Stimulated activated naive CD8-positive, alpha-beta T cell treated with anti-CD3 and anti-CD28 coated beads, Interleukin-15, amount 100 ng/mL, for 72 hours (primary cell): ENCODE data around the gene RXYLT1.
A peak's percentile ranks its signal among the peaks of the same experiment; 100 is the strongest.

Experiments used
- ATAC-seq: fragments of 150-1000 bp; cut with Tn5 transposase; 2 replicates; pipeline ENCODE4 v1.10.0; 2021; ENCODE audit warnings: mild to moderate bottlenecking, moderate library complexity
- DNase-seq, 2 donors: peaks; one replicate each; pipeline ENCODE4 v3.0.0; 2021 to 2022
- H3K27ac Mint-ChIP-seq, 2 donors: one replicate each; pipeline ENCODE4 v1.8.0; 2022; ENCODE audit warnings: mild to moderate bottlenecking in 2 of 2, mixed read lengths in 2 of 2, moderate library complexity in 2 of 2
- H3K27me3 Mint-ChIP-seq: one replicate; pipeline ENCODE4 v1.8.0; 2022; ENCODE audit warnings: mixed read lengths
- H3K4me1 Mint-ChIP-seq: one replicate; pipeline ENCODE4 v1.8.0; 2022; ENCODE audit warnings: mild to moderate bottlenecking, mixed read lengths
- H3K4me3 Mint-ChIP-seq, 2 donors: one replicate each; pipeline ENCODE4 v1.8.0; 2022; ENCODE audit warnings: mild to moderate bottlenecking in 2 of 2, mixed read lengths in 2 of 2, moderate library complexity in 1 of 2
- H3K9me3 Mint-ChIP-seq, 2 donors: one replicate each; pipeline ENCODE4 v1.8.0; 2022; ENCODE audit warnings: mixed read lengths in 2 of 2

The RXYLT1 gene

DNA sequence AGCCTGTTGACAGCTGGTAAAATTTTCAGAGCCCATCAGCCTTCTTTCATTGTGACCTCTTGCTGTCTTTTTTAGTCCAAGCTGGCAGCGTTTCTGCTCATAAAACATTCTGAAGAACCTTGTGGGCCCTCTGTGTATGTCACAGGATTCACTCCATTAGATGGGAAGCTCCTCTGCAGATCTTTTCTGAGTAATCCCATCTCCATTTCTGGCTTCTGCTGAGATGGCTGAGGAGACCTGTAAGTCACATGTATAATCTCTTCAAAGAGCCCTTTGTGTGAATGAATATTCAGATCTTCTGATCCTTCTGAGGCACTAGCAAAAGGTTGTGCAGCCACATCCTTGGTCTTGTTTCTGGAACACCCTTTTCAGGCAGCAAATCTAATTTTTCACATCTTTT is 2.8 kb downstream of the RXYLT1 start:
- no peak for DNase-seq
- ATAC-seq: no peak
- no peaks in the 10 kb centered on the region for H3K27me3 Mint-ChIP-seq
- no peak overlapping the region for H3K27ac Mint-ChIP-seq
- peaks cover 28% of the 10 kb centered on the region for H3K4me1 Mint-ChIP-seq
- H3K9me3 Mint-ChIP-seq: no peaks in the 10 kb centered on the region
- H3K4me3 Mint-ChIP-seq: no peak overlapping the region

DNA sequence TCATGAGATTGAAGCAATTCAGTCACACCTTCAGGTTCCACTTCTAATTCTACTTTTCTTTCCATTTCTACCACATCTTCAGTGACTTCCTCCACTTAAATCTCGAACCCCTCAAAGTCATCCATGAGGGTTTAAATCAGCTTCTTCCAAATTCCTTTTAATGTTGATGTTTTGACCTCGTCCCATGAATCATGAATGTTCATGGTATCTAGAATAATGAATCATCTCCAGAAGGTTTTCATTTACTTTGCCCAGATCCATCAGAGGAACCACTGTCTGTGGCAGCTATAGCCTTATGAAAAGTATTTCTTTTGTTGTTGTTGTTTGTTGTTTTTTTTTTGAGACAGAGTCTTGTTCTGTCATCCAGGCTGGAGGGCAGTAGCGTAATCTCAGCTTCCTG is 7.6 kb downstream of the RXYLT1 start:
- DNase-seq (no peak), ATAC-seq (no peak)
- no peaks in the 10 kb centered on the region for H3K27me3 Mint-ChIP-seq

DNA sequence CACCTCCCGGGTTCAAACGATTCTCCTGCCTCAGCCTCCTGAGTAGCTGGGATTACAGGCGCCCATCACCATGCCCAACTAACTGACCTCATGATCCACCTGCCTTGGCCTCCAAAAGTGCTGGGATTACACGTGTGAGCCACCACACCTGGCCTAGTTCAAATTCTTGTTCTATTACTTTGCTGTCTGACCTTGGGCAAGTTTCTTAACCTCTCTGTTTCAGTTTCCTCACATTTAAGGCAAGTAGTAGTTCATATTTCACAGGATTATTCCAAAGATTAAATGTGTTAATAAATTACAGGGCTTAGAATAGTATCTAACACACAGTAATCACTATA is 10.9 kb downstream of the RXYLT1 start:
- no peak for DNase-seq
- Mint-ChIP-seq H3K4me1 (peaks cover 5% of the 10 kb centered on the region), H3K27ac (no peak overlapping the region), H3K4me3 (no peak overlapping the region), H3K9me3 (no peaks in the 10 kb centered on the region), H3K27me3 (no peaks in the 10 kb centered on the region)
- ATAC-seq: no peak

More for the DNA sequence above, 7.6 kb downstream of the RXYLT1 start:
- H3K4me1 Mint-ChIP-seq: peaks cover 5% of the 10 kb centered on the region
- no peaks in the 10 kb centered on the region for H3K9me3 Mint-ChIP-seq
- no peak overlapping the region for H3K27ac Mint-ChIP-seq
- no peak overlapping the region for H3K4me3 Mint-ChIP-seq

DNA sequence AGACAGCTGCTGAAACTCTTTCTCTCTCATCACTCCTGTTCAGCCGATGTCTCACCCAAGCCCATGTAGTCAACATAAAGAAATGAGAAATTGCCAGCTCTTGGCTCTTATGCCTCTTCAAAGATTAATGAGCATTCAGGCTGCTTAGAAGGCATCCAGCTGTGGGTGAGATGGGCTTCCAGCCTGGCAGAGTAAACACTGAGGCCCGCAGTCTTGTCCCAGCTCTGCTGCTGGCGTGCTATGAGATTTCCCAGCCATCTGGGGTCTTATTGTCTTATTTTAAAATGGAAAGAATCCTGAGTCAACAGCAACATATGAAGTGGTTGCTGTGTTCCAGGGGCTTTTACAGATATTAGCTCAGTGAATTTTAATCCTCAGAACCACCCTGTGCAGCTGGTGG is 12.6 kb downstream of the RXYLT1 start:
- Mint-ChIP-seq H3K4me3 (no peak overlapping the region), H3K27ac (peak overlapping the region in 1 of 2 donors; percentile 69), H3K4me1 (peaks cover 5% of the 10 kb centered on the region), H3K27me3 (no peaks in the 10 kb centered on the region), H3K9me3 (no peaks in the 10 kb centered on the region)
- DNase-seq (no peak), ATAC-seq (no peak)

DNA sequence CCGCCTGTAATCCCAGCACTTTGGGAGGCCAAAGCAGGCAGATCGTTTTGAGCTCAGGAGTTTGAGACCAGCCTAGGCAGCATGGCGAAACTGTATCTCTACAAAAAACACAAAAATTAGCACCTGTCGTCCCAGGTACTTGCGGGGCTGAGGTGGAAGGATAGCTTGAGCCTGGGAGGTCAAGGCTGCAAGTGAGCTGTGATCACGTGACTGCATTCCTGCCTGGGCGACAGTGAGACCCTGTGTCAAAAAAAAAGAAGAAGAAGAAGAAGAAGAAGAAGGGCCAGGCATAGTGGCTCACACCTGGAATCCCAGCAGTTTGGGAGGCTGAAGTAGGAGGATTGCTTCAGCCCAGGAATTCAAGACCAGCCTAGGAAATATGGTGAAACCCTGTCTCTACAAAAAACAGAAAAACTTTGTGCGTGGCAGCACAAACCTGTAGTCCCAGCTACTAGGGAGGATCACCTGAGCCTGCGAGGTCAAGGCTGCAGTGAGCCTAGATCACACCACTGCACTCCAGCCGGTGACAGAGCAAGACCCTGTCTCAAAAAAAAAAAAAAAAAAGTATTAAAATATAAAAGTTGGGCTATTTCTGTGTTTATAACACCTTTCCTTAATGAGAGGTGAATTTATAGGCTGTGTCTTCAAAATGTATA is 15.5 kb downstream of the RXYLT1 start:
- Mint-ChIP-seq H3K27ac (no peak overlapping the region), H3K4me3 (no peak overlapping the region)
- ATAC-seq: no peak

DNA sequence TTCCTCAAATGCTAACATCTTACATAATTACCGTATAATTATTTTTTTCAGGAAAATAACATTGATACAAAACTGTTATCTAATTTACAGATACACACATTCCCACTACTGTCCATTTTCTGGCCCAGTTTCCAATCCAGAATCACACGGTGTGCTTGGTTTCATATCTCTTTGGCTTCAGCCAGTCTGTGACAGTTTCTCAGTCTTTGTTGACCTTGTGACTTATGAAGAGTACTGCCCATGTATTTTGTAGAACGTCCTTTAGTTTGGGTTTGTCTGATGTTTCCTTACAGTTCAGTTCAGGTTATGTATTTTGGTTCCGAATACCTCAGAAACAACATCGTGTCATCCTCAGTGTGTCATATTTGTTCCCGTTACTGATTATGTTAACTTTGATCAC is 16.2 kb downstream of the RXYLT1 start:
- no peaks in the 10 kb centered on the region for H3K27me3 Mint-ChIP-seq
- DNase-seq (no peak), ATAC-seq (no peak)
- no peaks in the 10 kb centered on the region for H3K9me3 Mint-ChIP-seq
- H3K4me3 Mint-ChIP-seq: no peak overlapping the region
- H3K4me1 Mint-ChIP-seq: no peaks in the 10 kb centered on the region
- H3K27ac Mint-ChIP-seq: no peak overlapping the region

More for the DNA sequence above, 15.5 kb downstream of the RXYLT1 start:
- H3K4me1 Mint-ChIP-seq: no peaks in the 10 kb centered on the region
- H3K9me3 Mint-ChIP-seq: no peaks in the 10 kb centered on the region
- no peaks in the 10 kb centered on the region for H3K27me3 Mint-ChIP-seq
- no peak for DNase-seq

DNA sequence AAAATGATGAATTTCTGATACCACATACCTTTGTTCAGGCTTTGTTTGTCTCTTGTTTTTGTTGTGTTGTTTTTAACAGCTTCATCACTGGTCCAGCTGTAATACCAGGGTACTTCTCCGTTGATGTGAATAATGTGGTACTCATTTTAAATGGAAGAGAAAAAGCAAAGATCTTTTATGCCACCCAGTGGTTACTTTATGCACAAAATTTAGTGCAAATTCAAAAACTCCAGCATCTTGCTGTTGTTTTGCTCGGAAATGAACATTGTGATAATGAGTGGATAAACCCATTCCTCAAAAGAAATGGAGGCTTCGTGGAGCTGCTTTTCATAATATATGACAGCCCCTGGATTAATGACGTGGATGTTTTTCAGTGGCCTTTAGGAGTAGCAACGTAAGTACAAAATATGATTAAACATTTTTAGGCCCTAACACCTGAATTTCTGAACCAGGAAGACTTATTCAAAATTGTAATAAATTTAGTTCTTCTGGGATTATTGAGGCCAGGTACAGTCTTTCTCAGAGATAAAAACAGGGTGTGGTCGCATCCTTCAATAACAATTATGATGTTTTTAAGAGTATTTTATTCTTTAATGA is 22.4 kb downstream of the RXYLT1 start:
- H3K27me3 Mint-ChIP-seq: no peaks in the 10 kb centered on the region
- H3K9me3 Mint-ChIP-seq: no peaks in the 10 kb centered on the region
- DNase-seq (no peak), ATAC-seq (no peak)
- H3K27ac Mint-ChIP-seq: no peak overlapping the region
- no peak overlapping the region for H3K4me3 Mint-ChIP-seq
- no peaks in the 10 kb centered on the region for H3K4me1 Mint-ChIP-seq

DNA sequence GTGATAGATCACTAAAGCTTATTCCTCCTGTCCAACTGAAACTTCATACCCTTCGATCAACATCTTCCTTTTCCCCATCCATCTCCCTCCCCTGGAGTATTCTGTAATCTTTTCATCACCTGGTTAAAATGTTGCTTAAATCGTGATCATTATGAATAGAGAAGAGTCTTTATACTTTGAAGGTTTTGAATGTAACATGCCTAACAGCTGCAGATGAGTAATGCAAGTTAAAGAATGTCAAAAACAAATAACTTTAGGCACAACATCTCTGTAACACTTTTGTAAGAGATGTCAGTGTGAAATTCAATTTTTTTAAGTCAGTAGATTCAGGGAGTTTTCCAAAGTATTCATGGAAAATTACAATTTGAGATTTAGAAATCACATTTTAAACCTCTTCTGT is 25.0 kb downstream of the RXYLT1 start:
- Mint-ChIP-seq H3K27me3 (no peaks in the 10 kb centered on the region), H3K9me3 (no peaks in the 10 kb centered on the region), H3K4me3 (no peak overlapping the region), H3K4me1 (peaks cover 6% of the 10 kb centered on the region), H3K27ac (no peak overlapping the region)
- no peak for DNase-seq
- ATAC-seq: no peak

DNA sequence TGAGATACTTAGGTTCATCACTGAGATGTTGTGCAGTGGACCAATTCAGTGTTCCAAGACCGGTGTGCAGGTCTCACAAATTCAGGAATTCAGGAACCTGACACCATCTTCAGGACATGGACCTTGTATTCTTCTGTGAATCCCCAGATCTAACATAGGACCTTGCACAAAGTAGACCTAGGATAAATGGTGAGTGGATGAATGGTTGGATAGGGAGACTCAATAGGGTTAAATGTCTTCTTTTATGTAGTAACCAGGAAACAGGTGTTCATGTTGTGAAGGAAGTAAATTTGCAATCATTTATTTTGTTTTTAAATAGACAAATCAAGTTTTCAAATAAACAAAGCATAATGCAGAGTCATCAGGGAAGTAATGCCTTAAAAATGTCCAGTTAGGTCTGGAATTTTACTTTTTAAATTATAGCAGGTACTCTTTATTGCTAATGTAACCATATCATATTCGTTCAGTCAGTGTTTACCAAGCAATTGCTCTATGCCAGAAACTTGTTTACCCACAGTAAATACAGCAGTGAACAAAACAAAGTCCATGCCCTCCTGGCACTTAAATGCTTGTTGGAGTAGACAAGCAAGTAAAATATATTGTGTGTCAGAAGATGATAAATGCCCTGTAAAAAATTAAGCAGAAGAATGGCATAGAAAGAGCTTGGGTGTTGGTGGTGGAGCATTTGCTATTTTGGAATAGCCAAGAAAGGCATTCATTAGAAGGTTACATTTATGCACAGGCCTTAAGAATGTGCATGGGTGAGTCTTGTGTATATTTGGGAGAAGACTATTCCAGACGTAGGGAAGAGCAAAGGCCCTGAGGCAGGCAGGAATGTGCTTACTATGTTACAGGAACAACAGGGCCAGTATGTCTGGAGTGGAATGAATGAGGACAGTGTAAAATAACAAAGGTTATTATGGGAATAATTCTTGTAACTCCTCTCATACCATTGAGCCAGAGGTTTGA is 26.3 kb downstream of the RXYLT1 start:
- no peak for DNase-seq
- H3K9me3 Mint-ChIP-seq: no peaks in the 10 kb centered on the region
- peaks cover 8% of the 10 kb centered on the region for H3K4me1 Mint-ChIP-seq
- peak overlapping the region in 1 of 2 donors; percentile 27 for H3K27ac Mint-ChIP-seq
- H3K27me3 Mint-ChIP-seq: no peaks in the 10 kb centered on the region
- no peak overlapping the region for H3K4me3 Mint-ChIP-seq
- no peak for ATAC-seq

DNA sequence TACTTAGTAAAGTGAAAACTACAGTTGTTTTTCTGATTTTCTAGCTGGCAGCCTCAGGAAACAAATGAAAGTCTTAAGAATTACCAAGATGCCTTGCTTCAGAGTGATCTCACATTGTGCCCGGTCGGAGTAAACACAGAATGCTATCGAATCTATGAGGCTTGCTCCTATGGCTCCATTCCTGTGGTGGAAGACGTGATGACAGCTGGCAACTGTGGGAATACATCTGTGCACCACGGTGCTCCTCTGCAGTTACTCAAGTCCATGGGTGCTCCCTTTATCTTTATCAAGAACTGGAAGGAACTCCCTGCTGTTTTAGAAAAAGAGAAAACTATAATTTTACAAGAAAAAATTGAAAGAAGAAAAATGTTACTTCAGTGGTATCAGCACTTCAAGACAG is 28.9 kb downstream of the RXYLT1 start:
- Mint-ChIP-seq H3K9me3 (no peaks in the 10 kb centered on the region), H3K27me3 (no peaks in the 10 kb centered on the region), H3K4me1 (peaks cover 17% of the 10 kb centered on the region), H3K4me3 (no peak overlapping the region), H3K27ac (no peak overlapping the region)
- ATAC-seq (no peak), DNase-seq (no peak)

DNA sequence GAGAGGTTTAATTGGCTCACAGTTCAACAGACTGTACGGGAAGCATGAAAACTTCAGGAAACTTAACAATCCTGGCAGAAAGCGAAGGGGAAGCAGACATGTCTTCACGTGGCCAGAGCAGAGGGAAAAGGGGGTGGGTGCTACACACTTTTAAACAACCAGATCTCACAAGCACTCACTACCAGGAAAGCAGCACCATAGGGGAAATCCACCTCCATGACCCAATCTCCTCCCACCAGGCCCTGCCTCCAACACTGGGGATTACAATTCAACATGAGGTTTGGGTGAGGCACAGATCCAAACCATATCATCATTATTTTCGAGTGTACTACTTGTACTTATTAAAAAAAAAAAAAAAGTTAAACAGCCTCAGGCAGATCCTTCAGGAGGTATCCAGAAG is 29.9 kb downstream of the RXYLT1 start:
- Mint-ChIP-seq H3K27me3 (no peaks in the 10 kb centered on the region), H3K4me3 (no peak overlapping the region), H3K4me1 (peaks cover 22% of the 10 kb centered on the region), H3K9me3 (no peaks in the 10 kb centered on the region), H3K27ac (peak overlapping the region in 1 of 2 donors; percentile 68)
- no peak for ATAC-seq
- DNase-seq: no peak

DNA sequence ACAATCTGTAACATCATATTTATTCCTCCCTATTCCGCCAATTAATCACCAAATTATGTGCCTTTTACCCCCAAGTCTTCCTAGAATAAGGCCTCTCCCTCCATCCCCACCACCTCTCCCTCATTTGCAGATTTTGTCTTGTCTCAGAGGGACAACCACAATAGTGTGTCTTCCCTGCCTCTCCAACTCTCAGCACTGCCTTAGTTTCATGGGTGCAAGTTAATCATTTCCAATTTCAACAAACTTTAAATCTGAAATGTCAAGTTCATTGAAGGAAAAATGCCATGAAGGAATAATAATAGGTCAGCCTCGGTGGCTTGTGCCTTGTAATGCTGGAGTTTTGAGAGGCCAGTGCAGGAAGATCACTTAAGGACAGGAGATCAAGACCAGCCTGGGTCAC is 31.6 kb downstream of the RXYLT1 start:
- Mint-ChIP-seq H3K27ac (no peak overlapping the region), H3K9me3 (no peaks in the 10 kb centered on the region), H3K4me1 (peaks cover 40% of the 10 kb centered on the region), H3K27me3 (no peaks in the 10 kb centered on the region), H3K4me3 (no peak overlapping the region)
- no peak for ATAC-seq
- DNase-seq: no peak

DNA sequence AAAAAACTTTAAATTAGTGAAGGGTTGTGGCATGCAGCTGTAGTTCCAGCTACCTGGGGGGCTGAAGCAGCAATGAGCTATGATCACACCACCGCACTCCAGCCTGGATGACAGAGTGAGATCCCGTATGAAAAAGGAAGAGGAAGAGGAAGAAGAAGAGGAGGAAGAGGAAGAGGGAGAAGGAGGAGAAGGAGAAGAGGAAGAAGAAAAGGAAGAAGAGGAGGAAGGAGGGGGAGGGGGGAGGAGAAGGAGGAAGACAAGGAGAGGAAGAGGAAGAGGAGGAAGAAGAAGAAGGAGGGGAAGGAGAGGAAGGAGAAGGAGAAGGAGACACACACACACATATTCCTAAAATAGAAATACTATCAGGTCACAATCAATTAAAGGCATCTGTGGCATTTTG is 32.0 kb downstream of the RXYLT1 start:
- Mint-ChIP-seq H3K4me1 (peaks cover 42% of the 10 kb centered on the region), H3K4me3 (no peak overlapping the region), H3K27me3 (peaks cover 3% of the 10 kb centered on the region), H3K27ac (peak overlapping the region in 1 of 2 donors; percentile 16), H3K9me3 (no peaks in the 10 kb centered on the region)
- ATAC-seq (no peak), DNase-seq (no peak)

DNA sequence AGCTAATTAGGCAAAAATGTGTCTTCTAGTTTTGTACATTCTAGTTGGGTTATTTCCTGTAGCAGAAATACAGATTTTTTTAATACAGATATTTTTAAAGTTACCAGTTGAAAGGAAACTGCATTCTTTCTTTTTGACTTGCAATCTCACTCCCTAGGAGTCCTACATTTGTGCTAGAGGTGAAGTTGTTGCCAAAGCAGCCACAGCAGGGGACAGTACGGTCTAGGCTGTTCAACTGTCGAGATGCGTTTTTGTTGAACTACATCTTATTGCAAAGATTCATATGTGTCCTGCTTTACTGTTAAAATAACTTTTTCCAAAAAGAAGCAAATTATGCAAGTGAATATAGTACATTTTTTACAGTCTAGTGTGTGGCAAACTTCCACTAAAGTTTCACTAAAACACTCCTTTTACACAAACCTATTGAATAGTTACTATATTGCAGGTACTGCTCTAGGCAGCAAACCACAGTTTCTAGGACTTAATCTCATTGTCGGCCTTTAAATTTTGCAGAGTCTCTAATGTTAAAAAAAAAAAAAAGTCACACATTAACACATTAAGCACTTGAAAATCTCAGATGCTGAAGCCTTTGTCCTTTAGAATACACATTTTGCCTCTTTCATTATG is 34.5 kb downstream of the RXYLT1 start:
- Mint-ChIP-seq H3K4me1 (peaks cover 41% of the 10 kb centered on the region), H3K27me3 (peaks cover 9% of the 10 kb centered on the region), H3K27ac (no peak overlapping the region), H3K4me3 (peak overlapping the region; percentile 49 to 66), H3K9me3 (no peaks in the 10 kb centered on the region)
- DNase-seq (no peak), ATAC-seq (peak; percentile 20)

DNA sequence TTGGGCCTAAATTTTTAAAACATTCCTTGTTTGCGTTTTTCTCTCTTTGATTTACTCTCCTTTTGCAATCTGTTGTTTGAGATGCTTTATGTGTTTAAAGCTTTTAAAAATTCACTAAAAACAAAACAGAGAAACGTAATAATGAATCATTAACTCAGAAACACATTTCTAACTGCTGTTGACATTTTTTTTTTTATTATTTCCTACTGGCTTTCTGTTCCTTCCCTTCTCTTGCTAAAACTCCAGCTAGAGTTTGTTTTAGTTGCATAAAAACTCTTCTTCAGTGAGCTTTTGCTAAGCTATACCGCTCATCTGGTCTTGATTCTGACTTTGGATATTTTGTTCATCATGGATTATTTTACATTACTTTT is 35.8 kb downstream of the RXYLT1 start:
- ATAC-seq: no peak
- peaks cover 9% of the 10 kb centered on the region for H3K27me3 Mint-ChIP-seq
- H3K4me3 Mint-ChIP-seq: no peak overlapping the region

DNA sequence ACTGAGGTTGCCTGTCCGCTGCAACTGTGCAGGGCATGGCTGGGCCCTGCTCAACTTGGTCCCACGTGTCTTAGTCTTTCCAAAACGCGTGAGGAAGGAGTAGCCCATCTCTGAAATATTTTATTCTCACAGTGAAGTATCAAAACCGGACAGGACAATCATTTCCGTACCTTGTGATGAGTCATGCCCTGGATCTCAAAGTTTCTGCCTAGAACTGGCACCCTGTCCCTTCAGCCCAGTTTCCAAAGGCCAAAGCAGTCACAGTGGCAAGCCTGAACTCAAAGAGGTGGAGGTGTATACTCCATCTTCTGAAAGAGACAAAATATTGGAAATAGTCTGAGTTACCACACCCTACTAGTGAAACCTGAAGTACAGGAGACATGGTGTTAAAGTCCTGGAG is 36.3 kb downstream of the RXYLT1 start:
- Mint-ChIP-seq H3K27me3 (peaks cover 9% of the 10 kb centered on the region), H3K4me3 (no peak overlapping the region), H3K9me3 (peaks cover 0 to 4% of the 10 kb centered on the region in 2 donors), H3K4me1 (peaks cover 33% of the 10 kb centered on the region), H3K27ac (no peak overlapping the region)
- ATAC-seq: no peak
- DNase-seq: no peak

More for the DNA sequence above, 35.8 kb downstream of the RXYLT1 start:
- Mint-ChIP-seq H3K9me3 (peaks cover 0 to 4% of the 10 kb centered on the region in 2 donors), H3K27ac (peak overlapping the region; percentile 21 to 22), H3K4me1 (peaks cover 35% of the 10 kb centered on the region)
- DNase-seq: no peak
